H9 (cell line): ENCODE measurements around the gene USP22. TPM values are rescaled to one million over a fixed set of nuclear protein-coding genes. Genes with fewer than 3 reads are reported as not detected.

Experiments used
- DNase-seq: peaks from one replicate; pipeline ENCODE4 v3.0.0-alpha.2; 2017
- H2AFZ ChIP-seq: one replicate; pipeline ENCODE4 v1.6.1; 2013; ENCODE audit warnings: mild to moderate bottlenecking, low read length, control low read depth, moderate library complexity
- H2AK5ac ChIP-seq: 2 replicates; pipeline ENCODE4 v1.6.1; 2013; ENCODE audit warnings: low read length, control low read depth, mixed read lengths; ENCODE audit not compliant: insufficient read length
- H2BK120ac ChIP-seq: one replicate; pipeline ENCODE4 v1.6.1; 2013; ENCODE audit warnings: low read depth, mild to moderate bottlenecking, low read length, control low read depth, inconsistent platforms; ENCODE audit not compliant: poor library complexity, severe bottlenecking
- H2BK12ac ChIP-seq: 2 replicates; pipeline ENCODE4 v1.6.1; 2013; ENCODE audit warnings: low read length, control low read depth, mixed read lengths, low read depth; ENCODE audit not compliant: insufficient read length
- H2BK15ac ChIP-seq: 2 replicates; pipeline ENCODE4 v1.6.1; 2013; ENCODE audit warnings: low read depth, low read length, control low read depth
- H2BK20ac ChIP-seq: one replicate; pipeline ENCODE4 v1.6.1; 2013; ENCODE audit warnings: low read depth, mild to moderate bottlenecking, low read length, control low read depth, inconsistent platforms; ENCODE audit not compliant: poor library complexity, severe bottlenecking
- H2BK5ac ChIP-seq: 2 replicates; pipeline ENCODE4 v1.6.1; 2013; ENCODE audit warnings: low read length, control low read depth, mixed read lengths; ENCODE audit not compliant: insufficient read length
- H3K14ac ChIP-seq: 2 replicates; pipeline ENCODE4 v1.6.1; 2013; ENCODE audit warnings: low read length, control low read depth; ENCODE audit not compliant: insufficient read depth
- H3K18ac ChIP-seq: 2 replicates; pipeline ENCODE4 v1.6.1; 2013; ENCODE audit warnings: low read depth, mild to moderate bottlenecking, mixed read lengths, low read length, control low read depth; ENCODE audit not compliant: insufficient read length
- H3K23ac ChIP-seq: 2 replicates; pipeline ENCODE4 v1.6.1; 2013; ENCODE audit warnings: low read length, control low read depth, mixed read lengths, low read depth; ENCODE audit not compliant: insufficient read length
- H3K23me2 ChIP-seq: 2 replicates; pipeline ENCODE4 v1.6.1; 2013; ENCODE audit warnings: low read depth, mild to moderate bottlenecking, mixed read lengths, low read length, control low read depth; ENCODE audit not compliant: insufficient read length, poor library complexity, severe bottlenecking
- H3K27ac ChIP-seq: 2 replicates; pipeline ENCODE4 v1.5.1; 2013; ENCODE audit warnings: low read length, control low read depth, mixed read lengths, low read depth; ENCODE audit not compliant: insufficient read length
- H3K27me3 ChIP-seq: 2 replicates; pipeline ENCODE4 v1.6.1; 2013; ENCODE audit warnings: low read length, control low read depth, inconsistent platforms; ENCODE audit not compliant: insufficient read depth
- H3K4ac ChIP-seq: 2 replicates; pipeline ENCODE4 v1.6.1; 2013; ENCODE audit warnings: low read depth, mild to moderate bottlenecking, control low read depth, inconsistent platforms, low read length, moderate library complexity
- H3K4me1 ChIP-seq: 2 replicates; pipeline ENCODE4 v1.6.1; 2013; ENCODE audit warnings: low read length, control low read depth, inconsistent platforms; ENCODE audit not compliant: insufficient read depth
- H3K4me2 ChIP-seq: 2 replicates; pipeline ENCODE4 v1.6.1; 2013; ENCODE audit warnings: low read length, control low read depth, mixed read lengths; ENCODE audit not compliant: insufficient read length, insufficient read depth
- H3K56ac ChIP-seq: 2 replicates; pipeline ENCODE4 v1.6.1; 2013; ENCODE audit warnings: low read depth, mild to moderate bottlenecking, mixed read lengths, low read length, control low read depth; ENCODE audit not compliant: insufficient read length
- H3K79me1 ChIP-seq: 2 replicates; pipeline ENCODE4 v1.6.1; 2013; ENCODE audit warnings: low read depth, mild to moderate bottlenecking, moderate library complexity, low read length, control low read depth, inconsistent platforms; ENCODE audit not compliant: insufficient read depth, poor library complexity, severe bottlenecking
- H3K79me2 ChIP-seq: 2 replicates; pipeline ENCODE4 v1.6.1; 2013; ENCODE audit warnings: low read length, control low read depth, inconsistent platforms; ENCODE audit not compliant: insufficient read depth
- H3K9ac ChIP-seq: 2 replicates; pipeline ENCODE4 v1.6.1; 2013; ENCODE audit warnings: low read length, control low read depth, mixed read lengths; ENCODE audit not compliant: insufficient read length; ENCODE audit errors: extremely low read depth
- H3K9me3 ChIP-seq: one replicate; pipeline ENCODE4 v1.6.1; 2013; ENCODE audit warnings: low read depth, low read length, inconsistent platforms; ENCODE audit not compliant: control insufficient read depth
- H3T11ph ChIP-seq: one replicate; pipeline ENCODE4 v1.6.1; 2013; ENCODE audit warnings: mild to moderate bottlenecking, low read length, control low read depth, inconsistent platforms
- H4K20me1 ChIP-seq: one replicate; pipeline ENCODE4 v1.6.1; 2013; ENCODE audit not compliant: control insufficient read depth, insufficient read length, insufficient read depth
- H4K5ac ChIP-seq: 2 replicates; pipeline ENCODE4 v1.6.1; 2013; ENCODE audit warnings: low read depth, mild to moderate bottlenecking, mixed read lengths, low read length, control low read depth; ENCODE audit not compliant: insufficient read length
- H4K8ac ChIP-seq: replicated peaks from 2 replicates; pipeline ENCODE4 v1.6.1; 2013; ENCODE audit warnings: low read length, control low read depth, mixed read lengths, low read depth; ENCODE audit not compliant: insufficient read length
- H4K91ac ChIP-seq: 2 replicates; pipeline ENCODE4 v1.6.1; 2013; ENCODE audit warnings: low read depth, mild to moderate bottlenecking, moderate library complexity, mixed read lengths, low read length, control low read depth; ENCODE audit not compliant: insufficient read length
- H3K27ac Mint-ChIP-seq, 3 experiments: 2 replicates in 2 of 3; 3 replicates in 1 of 3; pipeline ENCODE4 v1.8.0; 2020 to 2021; ENCODE audit warnings: mixed read lengths in 3 of 3, mild to moderate bottlenecking in 1 of 3, moderate library complexity in 1 of 3
- H3K27me3 Mint-ChIP-seq: 2 replicates; pipeline ENCODE4 v1.8.0; 2021; ENCODE audit warnings: low read depth, mild to moderate bottlenecking, moderate library complexity, mixed read lengths
- H3K36me3 Mint-ChIP-seq, 3 experiments: 2 replicates in 2 of 3; 3 replicates in 1 of 3; pipeline ENCODE4 v1.8.0; 2020 to 2021; ENCODE audit warnings: low read depth in 3 of 3, mixed read lengths in 3 of 3; ENCODE audit not compliant: insufficient read depth in 1 of 3
- H3K4me1 Mint-ChIP-seq, 2 experiments: 2 replicates each; pipeline ENCODE4 v1.8.0; 2020; ENCODE audit warnings: mixed read lengths in 2 of 2
- H3K4me3 Mint-ChIP-seq, 2 experiments: 2 replicates in 1 of 2; 3 replicates in 1 of 2; pipeline ENCODE4 v1.8.0; 2020 to 2021; ENCODE audit warnings: mild to moderate bottlenecking in 2 of 2, mixed read lengths in 2 of 2, moderate library complexity in 1 of 2
- H3K9me3 Mint-ChIP-seq, 2 experiments: 2 replicates in 1 of 2; 3 replicates in 1 of 2; pipeline ENCODE4 v1.8.0; 2020; ENCODE audit warnings: mild to moderate bottlenecking in 2 of 2, mixed read lengths in 2 of 2, moderate library complexity in 1 of 2
- CTCF ChIP-seq: fragments of 200-600 bp; sonication (generic); conservative IDR thresholded peaks from 3 replicates; pipeline ENCODE4 v1.8.0; 2021; ENCODE audit warnings: antibody characterized with exemption, mild to moderate bottlenecking
- WGBS: extraction: QIAGEN DNeasy Blood & Tissue Kit; methylation state at CpG from one replicate; pipeline ENCODE4 v1.1.7; 2013; ENCODE audit warnings: missing lambda C conversion rate, low lambda C conversion rate, mixed read lengths; ENCODE audit not compliant: insufficient read length; ENCODE audit errors: extremely low coverage; 5-methylcytosine and 5-hydroxymethylcytosine counted together
- total RNA-seq: library from RNA; stranded (reverse); gene quantifications from 2 replicates; pipeline ENCODE4 v1.2.1, GENCODE V29; 2021

Gene USP22
- total RNA-seq, 1 experiment from 2014 or later = 345 TPM

GRCh38 chr17:20968913-20969616 lies 73.7 kb downstream of the USP22 start:
- no peaks in the 10 kb centered on the region for H4K20me1 ChIP-seq
- no CpG with 5 or more reads among the region's 8 CpGs for WGBS
- H3K79me1 ChIP-seq = no peaks in the 10 kb centered on the region
- H4K91ac ChIP-seq = no peak overlapping the region
- peaks cover 28 to 39% of the 10 kb centered on the region in 2 experiments for H3K4me1 Mint-ChIP-seq
- DNase-seq = no peak
- no peak overlapping the region for H3K18ac ChIP-seq
- H2BK5ac ChIP-seq = no peak overlapping the region
- no peaks in the 10 kb centered on the region for H3K27me3 ChIP-seq
- H4K5ac ChIP-seq = no peak overlapping the region
- H2BK120ac ChIP-seq = no peak overlapping the region
- peak overlapping the region in 2 of 3 experiments; percentile 49 to 76; a peak in 1 of 7 replicates for H3K27ac Mint-ChIP-seq
- no peaks in the 10 kb centered on the region for H3K23me2 ChIP-seq
- no peak overlapping the region for H2BK12ac ChIP-seq
- no peaks in the 10 kb centered on the region for H3K79me2 ChIP-seq
- H3K23ac ChIP-seq = no peak overlapping the region
- no peak overlapping the region for H3K27ac ChIP-seq
- no peaks in the 10 kb centered on the region for H3K4me1 ChIP-seq
- no peak overlapping the region for H2AK5ac ChIP-seq
- no peaks in the 10 kb centered on the region; the same call in 1 of the 2 replicates for H3K27me3 Mint-ChIP-seq
- TF ChIP-seq CTCF = no peak
- no peaks in the 10 kb centered on the region for H3K9me3 ChIP-seq
- H3K4ac ChIP-seq = no peak overlapping the region
- H2AFZ ChIP-seq = no peak overlapping the region
- no peak overlapping the region for H3K4me3 Mint-ChIP-seq
- no peak overlapping the region for H3K56ac ChIP-seq
- H3K36me3 Mint-ChIP-seq = peaks cover 0 to 6% (median 2%) of the 10 kb centered on the region in 3 experiments; a peak in 3 of 7 replicates
- H2BK20ac ChIP-seq = no peak overlapping the region
- no peak overlapping the region for H3K14ac ChIP-seq
- H3T11ph ChIP-seq = no peak overlapping the region
- no peak overlapping the region for H3K4me2 ChIP-seq
- H4K8ac ChIP-seq = no peak overlapping the region
- no peak overlapping the region for H3K9ac ChIP-seq
- no peaks in the 10 kb centered on the region for H3K9me3 Mint-ChIP-seq
- no peak overlapping the region for H2BK15ac ChIP-seq
